Measurements from ENCODE around the gene CPED1. TPM values are rescaled to one million over a fixed set of nuclear protein-coding genes. Genes with fewer than 3 reads are reported as not detected.
"Not testable (repeated sequence)": the region's sequence is repeated elsewhere in the genome, so short reads cannot be mapped to it uniquely, and the experiment has no call there.

CPED1 gene
- total RNA-seq, 5 donors from 2014 or later (not counting 1 experiment from before 2014, with no cell fraction given): 0.73 to 1.4 (median 0.96) TPM; not detected in 2

- H3K27ac Mint-ChIP-seq; H3K4me3 Mint-ChIP-seq; H3K36me3 Mint-ChIP-seq; H3K9me3 ChIP-seq; H3K36me3 ChIP-seq (ENCODE audit: control insufficient read depth in 2 of 2, extremely low read depth in 1 of 2, insufficient read depth in 1 of 2, low read length in 1 of 2); ATAC-seq (replicated peaks in 1 of 4); DNase-seq; H3K27me3 ChIP-seq (replicated peaks in 1 of 2; ENCODE audit: control insufficient read depth in 2 of 2, extremely low read depth in 1 of 2, insufficient read depth in 2 of 2, low read length in 1 of 2); H3K4me3 ChIP-seq (ENCODE audit: control insufficient read depth in 1 of 2, extremely low read depth in 1 of 2, low read length in 1 of 2); CTCF ChIA-PET; H3K4me1 ChIP-seq (ENCODE audit: control insufficient read depth in 1 of 2, extremely low read depth in 1 of 2, insufficient read depth in 2 of 2, low read length in 2 of 2); POLR2A ChIA-PET; H3K4me1 Mint-ChIP-seq; H3K9me3 Mint-ChIP-seq; H3K27ac ChIP-seq (ENCODE audit: low read length): not testable (repeated sequence)
- peaks cover 23 to 38% of the 10 kb centered on the region in 2 donors for H3K27me3 Mint-ChIP-seq
- no CpG with 5 or more reads among the region's 4 CpGs for WGBS (ENCODE audit: insufficient coverage)
These were observed 16.5 kb downstream of the CPED1 start for GRCh38 chr7:121005058-121005457.

GRCh38 chr7:121005996-121006584 lies 17.6 kb downstream of the CPED1 start:
- Mint-ChIP-seq H3K36me3 (no peaks in the 10 kb centered on the region), H3K4me1 (no peaks in the 10 kb centered on the region), H3K27me3 (peaks cover 23 to 39% of the 10 kb centered on the region in 2 donors), H3K27ac (no peak overlapping the region), H3K9me3 (no peaks in the 10 kb centered on the region), H3K4me3 (no peak overlapping the region)
- Histone ChIP-seq H3K4me1 (ENCODE audit: control insufficient read depth in 1 of 2, extremely low read depth in 1 of 2, insufficient read depth in 2 of 2, low read length in 2 of 2) (no peaks in the 10 kb centered on the region), H3K27me3 (replicated peaks in 1 of 2; ENCODE audit: control insufficient read depth in 2 of 2, extremely low read depth in 1 of 2, insufficient read depth in 2 of 2, low read length in 1 of 2) (peaks cover 0 to 11% of the 10 kb centered on the region in 2 experiments), H3K36me3 (ENCODE audit: control insufficient read depth in 2 of 2, extremely low read depth in 1 of 2, insufficient read depth in 1 of 2, low read length in 1 of 2) (no peaks in the 10 kb centered on the region), H3K9me3 (no peaks in the 10 kb centered on the region), H3K27ac (ENCODE audit: low read length) (no peak overlapping the region), H3K4me3 (ENCODE audit: control insufficient read depth in 1 of 2, extremely low read depth in 1 of 2, low read length in 1 of 2) (no peak overlapping the region)
- ATAC-seq (replicated peaks in 1 of 4) (no peak), DNase-seq (no peak)
- CTCF ChIA-PET: interaction anchor here in 1 of 2 donors (0.8 kb wide), 1 partner anchor 18 kb away, joined by 3 read pairs; the partner anchor contains the start of gene CPED1
- 80% methylated on average over 2 of the region's 4 CpGs for WGBS (ENCODE audit: insufficient coverage)
- POLR2A ChIA-PET: no interaction called here

GRCh38 chr7:121006711-121007315 lies 18.3 kb downstream of the CPED1 start:
- H3K9me3 ChIP-seq: no peaks in the 10 kb centered on the region
- Mint-ChIP-seq H3K4me1 (no peaks in the 10 kb centered on the region), H3K4me3 (no peak overlapping the region), H3K27ac (no peak overlapping the region), H3K9me3 (no peaks in the 10 kb centered on the region), H3K27me3 (peaks cover 23 to 39% of the 10 kb centered on the region in 2 donors), H3K36me3 (no peaks in the 10 kb centered on the region)
- CTCF ChIA-PET: interaction anchor here in 1 of 2 donors (0.8 kb wide), 1 partner anchor 19 kb away, joined by 3 read pairs; the partner anchor contains the start of gene CPED1
- H3K4me3 ChIP-seq (ENCODE audit: control insufficient read depth in 1 of 2, extremely low read depth in 1 of 2, low read length in 1 of 2): no peak overlapping the region
- peaks cover 0 to 11% of the 10 kb centered on the region in 2 experiments for H3K27me3 ChIP-seq (replicated peaks in 1 of 2; ENCODE audit: control insufficient read depth in 2 of 2, extremely low read depth in 1 of 2, insufficient read depth in 2 of 2, low read length in 1 of 2)
- POLR2A ChIA-PET: no interaction called here
- ATAC-seq (replicated peaks in 1 of 4) (no peak), DNase-seq (no peak)
- no peaks in the 10 kb centered on the region for H3K36me3 ChIP-seq (ENCODE audit: control insufficient read depth in 2 of 2, extremely low read depth in 1 of 2, insufficient read depth in 1 of 2, low read length in 1 of 2)
- no peak overlapping the region for H3K27ac ChIP-seq (ENCODE audit: low read length)
- no peaks in the 10 kb centered on the region for H3K4me1 ChIP-seq (ENCODE audit: control insufficient read depth in 1 of 2, extremely low read depth in 1 of 2, insufficient read depth in 2 of 2, low read length in 2 of 2)
- 35% methylated on average over 2 of the region's 6 CpGs for WGBS (ENCODE audit: insufficient coverage)

GRCh38 chr7:121008816-121009215 lies 20.3 kb downstream of the CPED1 start:
- H3K4me1 Mint-ChIP-seq: no peaks in the 10 kb centered on the region
- no peak for DNase-seq
- Histone ChIP-seq H3K4me3 (ENCODE audit: control insufficient read depth in 1 of 2, extremely low read depth in 1 of 2, low read length in 1 of 2) (no peak overlapping the region), H3K27me3 (replicated peaks in 1 of 2; ENCODE audit: control insufficient read depth in 2 of 2, extremely low read depth in 1 of 2, insufficient read depth in 2 of 2, low read length in 1 of 2) (peaks cover 0 to 11% of the 10 kb centered on the region in 2 experiments), H3K9me3 (no peaks in the 10 kb centered on the region), H3K4me1 (ENCODE audit: control insufficient read depth in 1 of 2, extremely low read depth in 1 of 2, insufficient read depth in 2 of 2, low read length in 2 of 2) (no peaks in the 10 kb centered on the region), H3K36me3 (ENCODE audit: control insufficient read depth in 2 of 2, extremely low read depth in 1 of 2, insufficient read depth in 1 of 2, low read length in 1 of 2) (no peaks in the 10 kb centered on the region), H3K27ac (ENCODE audit: low read length) (no peak overlapping the region)
- CTCF ChIA-PET: no interaction called here
- H3K27ac Mint-ChIP-seq: no peak overlapping the region
- 0% methylated on average over 1 of the region's 2 CpGs for WGBS (ENCODE audit: insufficient coverage)
- ATAC-seq (replicated peaks in 1 of 4): no peak
- H3K9me3 Mint-ChIP-seq: no peaks in the 10 kb centered on the region
- POLR2A ChIA-PET: no interaction called here
- H3K27me3 Mint-ChIP-seq: peaks cover 13 to 34% of the 10 kb centered on the region in 2 donors
- no peaks in the 10 kb centered on the region for H3K36me3 Mint-ChIP-seq
- no peak overlapping the region for H3K4me3 Mint-ChIP-seq

- Histone ChIP-seq H3K27me3 (replicated peaks in 1 of 2; ENCODE audit: control insufficient read depth in 2 of 2, extremely low read depth in 1 of 2, insufficient read depth in 2 of 2, low read length in 1 of 2) (peaks cover 0 to 11% of the 10 kb centered on the region in 2 experiments), H3K9me3 (no peaks in the 10 kb centered on the region), H3K4me3 (ENCODE audit: control insufficient read depth in 1 of 2, extremely low read depth in 1 of 2, low read length in 1 of 2) (no peak overlapping the region), H3K27ac (ENCODE audit: low read length) (no peak overlapping the region), H3K4me1 (ENCODE audit: control insufficient read depth in 1 of 2, extremely low read depth in 1 of 2, insufficient read depth in 2 of 2, low read length in 2 of 2) (no peaks in the 10 kb centered on the region), H3K36me3 (ENCODE audit: control insufficient read depth in 2 of 2, extremely low read depth in 1 of 2, insufficient read depth in 1 of 2, low read length in 1 of 2) (no peaks in the 10 kb centered on the region)
- no peaks in the 10 kb centered on the region for H3K4me1 Mint-ChIP-seq
- peaks cover 10 to 21% of the 10 kb centered on the region in 2 donors for H3K27me3 Mint-ChIP-seq
- ChIA-PET CTCF (no interaction called here), POLR2A (no interaction called here)
- no CpG with 5 or more reads among the region's 1 CpG for WGBS (ENCODE audit: insufficient coverage)
- ATAC-seq (replicated peaks in 1 of 4): no peak
- no peak overlapping the region for H3K4me3 Mint-ChIP-seq
- H3K27ac Mint-ChIP-seq: no peak overlapping the region
- H3K36me3 Mint-ChIP-seq: no peaks in the 10 kb centered on the region
- DNase-seq: no peak
- no peaks in the 10 kb centered on the region for H3K9me3 Mint-ChIP-seq
These were observed 22.9 kb downstream of the CPED1 start for GRCh38 chr7:121011401-121011800.

- ChIA-PET CTCF (no interaction called here), POLR2A (no interaction called here)
- Mint-ChIP-seq H3K36me3 (no peaks in the 10 kb centered on the region), H3K4me3 (no peak overlapping the region), H3K27me3 (peaks cover 9 to 19% of the 10 kb centered on the region in 2 donors), H3K4me1 (no peaks in the 10 kb centered on the region), H3K9me3 (no peaks in the 10 kb centered on the region), H3K27ac (no peak overlapping the region)
- Histone ChIP-seq H3K36me3 (ENCODE audit: control insufficient read depth in 2 of 2, extremely low read depth in 1 of 2, insufficient read depth in 1 of 2, low read length in 1 of 2) (no peaks in the 10 kb centered on the region), H3K4me1 (ENCODE audit: control insufficient read depth in 1 of 2, extremely low read depth in 1 of 2, insufficient read depth in 2 of 2, low read length in 2 of 2) (no peaks in the 10 kb centered on the region), H3K27ac (ENCODE audit: low read length) (no peak overlapping the region), H3K9me3 (no peaks in the 10 kb centered on the region), H3K4me3 (ENCODE audit: control insufficient read depth in 1 of 2, extremely low read depth in 1 of 2, low read length in 1 of 2) (no peak overlapping the region), H3K27me3 (replicated peaks in 1 of 2; ENCODE audit: control insufficient read depth in 2 of 2, extremely low read depth in 1 of 2, insufficient read depth in 2 of 2, low read length in 1 of 2) (peaks cover 0 to 11% of the 10 kb centered on the region in 2 experiments)
- ATAC-seq (replicated peaks in 1 of 4): no peak
- DNase-seq: no peak
- 80% methylated on average over 1 of the region's 6 CpGs for WGBS (ENCODE audit: insufficient coverage)
These were observed 23.8 kb downstream of the CPED1 start for GRCh38 chr7:121012170-121012874.
